Activated T-cell treated with anti-CD3 and anti-CD28 coated beads, Interleukin-2, amount 50 U/mL, for 4 hours (primary cell): Measurements from ENCODE around the gene SFMBT2. TPM values are rescaled to one million over a fixed set of nuclear protein-coding genes. Genes with fewer than 3 reads are reported as not detected.
A peak's percentile ranks its signal among the peaks of the same experiment; 100 is the strongest.

ENCODE experiments used
- ATAC-seq, 2 donors: fragments of 200-7000 bp; cut with Tn5 transposase; one replicate each; pipeline ENCODE4 v1.10.0; 2021
- DNase-seq: peaks from one replicate; pipeline ENCODE4 v3.0.0-alpha.2; 2020
- H3K27me3 Mint-ChIP-seq: one replicate; pipeline ENCODE4 v1.8.0; 2021; ENCODE audit warnings: low read depth, mixed read lengths
- H3K36me3 Mint-ChIP-seq: one replicate; pipeline ENCODE4 v1.8.0; 2022; ENCODE audit warnings: mixed read lengths; ENCODE audit not compliant: insufficient read depth
- H3K4me1 Mint-ChIP-seq: one replicate; pipeline ENCODE4 v1.8.0; 2021; ENCODE audit warnings: low read depth, mixed read lengths
- H3K4me3 Mint-ChIP-seq: one replicate; pipeline ENCODE4 v1.8.0; 2021; ENCODE audit warnings: mild to moderate bottlenecking, moderate library complexity, mixed read lengths
- H3K9me3 Mint-ChIP-seq: one replicate; pipeline ENCODE4 v1.8.0; 2021; ENCODE audit warnings: mixed read lengths
- total RNA-seq, 3 donors: library from RNA; stranded (reverse); gene quantifications; one replicate each; pipeline ENCODE4 v1.2.1, GENCODE V29; 2021

SFMBT2 gene
- total RNA-seq, 3 donors from 2014 or later = 16.4 to 22.0 (median 20.6) TPM

DNA sequence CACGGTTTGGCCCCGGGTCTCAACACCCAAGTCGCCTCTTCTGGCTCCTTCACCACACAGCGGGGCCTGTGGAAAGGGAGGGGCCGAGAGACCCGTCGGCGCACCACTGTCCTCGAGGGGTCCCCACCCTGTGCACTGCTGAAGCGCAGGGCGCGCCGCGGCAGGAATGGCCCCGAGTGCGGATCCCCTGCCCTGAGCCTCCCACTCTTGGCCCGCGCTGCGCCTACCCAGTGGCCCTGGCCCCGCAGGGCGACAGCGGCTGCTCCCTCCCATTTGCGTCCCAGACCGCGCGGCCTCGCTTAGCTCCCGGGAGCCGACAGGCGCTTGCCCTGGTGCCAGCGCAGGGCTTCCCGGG, 2.1 kb upstream of the SFMBT2 start:
- DNase-seq (no peak), ATAC-seq (no peak)
- no peaks in the 10 kb centered on the region for H3K9me3 Mint-ChIP-seq
- H3K36me3 Mint-ChIP-seq = no peaks in the 10 kb centered on the region
- H3K4me1 Mint-ChIP-seq = peaks cover 29% of the 10 kb centered on the region
- H3K27me3 Mint-ChIP-seq = no peaks in the 10 kb centered on the region
- H3K4me3 Mint-ChIP-seq = peak overlapping the region; percentile 97

DNA sequence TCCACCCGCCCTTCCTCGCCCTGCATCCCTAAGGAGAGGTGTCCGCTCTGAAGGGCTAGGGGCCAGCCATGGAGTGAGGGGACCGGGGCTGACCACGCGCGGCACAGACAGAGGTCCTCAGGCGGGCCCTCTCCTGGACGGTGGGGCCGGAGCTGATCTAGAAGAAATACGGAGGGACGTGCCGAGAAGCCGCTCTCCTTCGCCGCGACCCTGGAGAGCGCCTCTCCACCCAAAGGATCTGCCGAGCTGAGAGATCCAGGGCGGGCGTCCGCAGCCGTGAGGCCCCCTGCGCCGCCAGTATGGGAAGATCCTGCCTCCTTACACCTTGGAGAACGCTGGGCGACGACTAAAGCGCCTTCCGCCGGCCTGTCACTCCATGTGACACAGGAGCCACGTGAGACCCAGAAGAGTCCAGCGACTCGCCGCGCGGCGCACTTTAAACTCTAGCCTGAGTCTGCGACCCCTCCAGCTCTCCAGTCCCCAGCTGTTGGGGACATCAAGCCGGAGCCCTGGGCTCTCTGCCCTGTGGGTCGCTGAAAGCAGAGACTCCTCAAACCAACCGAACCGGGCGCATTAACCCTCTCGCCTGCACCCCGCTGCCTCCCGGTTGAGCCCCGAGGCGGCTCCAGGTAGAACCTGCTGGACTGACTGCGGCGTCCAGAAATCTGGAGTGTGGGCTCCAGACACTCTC, 1.5 kb upstream of the SFMBT2 start:
- no peak for ATAC-seq
- Mint-ChIP-seq H3K9me3 (no peaks in the 10 kb centered on the region), H3K27me3 (no peaks in the 10 kb centered on the region), H3K36me3 (no peaks in the 10 kb centered on the region), H3K4me3 (peak overlapping the region; percentile 97), H3K4me1 (peaks cover 29% of the 10 kb centered on the region)
- no peak for DNase-seq

DNA sequence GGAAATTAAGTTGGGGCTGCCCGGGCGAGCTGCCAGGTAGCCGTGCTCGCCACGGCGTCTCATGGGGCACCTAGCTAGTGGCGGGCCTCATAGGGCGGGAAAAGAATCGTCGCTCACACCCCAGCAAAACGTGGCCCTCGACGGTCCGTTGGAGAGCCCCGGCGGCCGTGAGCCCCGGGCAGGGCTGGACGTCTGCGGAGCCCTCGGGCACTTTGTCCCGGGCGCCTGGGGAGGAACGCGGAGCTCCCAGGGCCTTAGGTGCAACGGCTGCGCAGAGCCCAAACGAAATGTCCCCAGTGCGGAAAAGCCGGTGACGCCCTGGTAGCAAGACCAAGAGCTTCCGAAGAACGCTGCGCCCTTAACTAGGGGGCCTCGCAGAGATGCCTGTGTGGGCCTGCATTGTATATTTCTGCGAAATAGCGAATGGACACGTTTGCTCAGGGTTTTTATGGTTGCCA, 866 bp upstream of the SFMBT2 start:
- DNase-seq (peak; percentile 31), ATAC-seq (no peak)
- H3K9me3 Mint-ChIP-seq = no peaks in the 10 kb centered on the region
- H3K4me1 Mint-ChIP-seq = peaks cover 32% of the 10 kb centered on the region
- H3K36me3 Mint-ChIP-seq = no peaks in the 10 kb centered on the region
- H3K4me3 Mint-ChIP-seq = peak overlapping the region; percentile 97
- H3K27me3 Mint-ChIP-seq = no peaks in the 10 kb centered on the region

DNA sequence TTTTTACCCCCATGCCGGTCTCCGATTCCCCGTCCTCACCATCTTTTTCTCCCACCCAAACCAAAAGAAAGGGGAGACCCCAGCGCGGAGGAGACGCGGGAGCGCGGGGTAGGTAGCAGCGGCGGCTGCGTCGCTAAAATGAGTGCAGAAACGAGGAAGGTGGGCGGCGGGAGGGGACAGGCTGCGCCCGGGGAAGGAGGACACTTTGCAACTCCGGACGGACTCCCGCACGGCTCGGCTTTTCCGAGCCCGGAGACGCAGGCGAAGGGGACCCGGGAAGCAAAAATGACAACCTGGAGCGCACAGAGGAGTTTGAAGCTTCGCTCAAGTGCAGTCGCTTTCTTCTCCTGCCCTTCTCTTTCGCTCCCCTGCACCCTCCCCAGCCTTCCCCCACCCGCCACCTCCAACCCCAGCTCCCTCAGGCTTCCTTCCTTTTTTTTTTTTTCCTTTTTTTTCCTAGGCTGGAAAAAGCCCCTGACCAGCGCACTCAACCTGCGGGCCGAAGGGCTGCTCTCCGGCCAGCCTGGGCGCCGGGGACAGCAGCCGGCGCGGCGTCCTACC, 453 bp downstream of the SFMBT2 start:
- H3K27me3 Mint-ChIP-seq = no peaks in the 10 kb centered on the region
- peak; percentile 36 for DNase-seq
- peak overlapping the region; percentile 97 for H3K4me3 Mint-ChIP-seq
- ATAC-seq = peak; percentile 18 to 24
- peaks cover 45% of the 10 kb centered on the region for H3K4me1 Mint-ChIP-seq
- H3K9me3 Mint-ChIP-seq = no peaks in the 10 kb centered on the region
- no peaks in the 10 kb centered on the region for H3K36me3 Mint-ChIP-seq

DNA sequence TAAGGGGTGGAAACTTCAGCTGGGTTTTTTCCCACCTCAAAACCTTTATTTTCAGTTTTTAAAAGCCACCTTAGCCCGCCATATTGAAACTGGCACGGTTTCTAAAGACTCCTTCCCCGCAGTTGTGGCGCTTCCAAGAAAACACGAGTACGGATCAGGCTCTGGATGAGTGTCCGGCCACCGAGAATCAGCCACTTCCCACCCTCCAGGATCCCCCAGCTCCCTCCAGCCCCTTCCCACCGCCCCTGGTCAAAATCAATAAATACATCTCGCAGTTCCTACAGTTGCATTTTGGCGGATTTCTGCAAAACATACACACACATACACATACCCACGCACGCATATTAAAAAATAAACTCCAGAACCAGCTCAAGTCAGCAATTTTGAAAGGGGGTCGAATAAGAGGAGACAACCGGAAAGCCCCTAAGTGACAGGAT, 1.1 kb downstream of the SFMBT2 start:
- H3K36me3 Mint-ChIP-seq = no peaks in the 10 kb centered on the region
- no peak for DNase-seq
- H3K27me3 Mint-ChIP-seq = no peaks in the 10 kb centered on the region
- peak overlapping the region; percentile 97 for H3K4me3 Mint-ChIP-seq
- H3K9me3 Mint-ChIP-seq = no peaks in the 10 kb centered on the region
- H3K4me1 Mint-ChIP-seq = peaks cover 49% of the 10 kb centered on the region
- ATAC-seq = peak; percentile 4 to 7

DNA sequence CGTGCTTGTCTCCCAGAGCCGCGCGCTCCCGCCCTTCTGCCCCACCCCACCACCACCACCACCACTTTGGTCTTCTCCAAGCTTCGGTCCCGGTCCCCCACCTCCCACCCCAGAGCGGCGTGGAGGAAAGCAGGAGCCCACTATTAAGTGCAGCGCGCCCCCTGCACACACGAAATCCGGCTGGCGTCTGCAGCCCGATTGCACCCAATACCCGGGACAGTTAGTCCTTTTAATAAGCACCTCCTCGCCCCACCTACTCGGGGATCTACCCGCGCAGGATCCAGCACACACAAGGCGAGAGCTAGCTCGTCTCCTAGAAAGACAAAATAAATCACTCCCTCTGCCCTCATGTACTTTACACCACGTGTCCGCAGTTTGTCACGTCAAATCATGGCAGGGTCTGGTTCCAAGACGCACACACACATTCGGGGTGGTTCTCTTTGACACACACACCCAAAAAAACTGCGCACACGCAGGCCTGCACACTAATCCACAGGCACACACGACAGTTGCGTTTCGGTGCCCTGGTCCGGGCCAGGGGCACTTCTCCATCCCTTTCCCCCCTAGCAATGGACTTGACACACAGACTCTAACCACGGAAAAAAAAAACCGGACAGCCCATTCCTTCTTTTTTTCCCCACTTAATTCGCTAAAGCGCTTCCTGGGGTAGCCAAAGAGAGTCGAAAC, 1.6 kb downstream of the SFMBT2 start:
- no peaks in the 10 kb centered on the region for H3K27me3 Mint-ChIP-seq
- DNase-seq (peak; percentile 50), ATAC-seq (peak; percentile 55 to 65)

DNA sequence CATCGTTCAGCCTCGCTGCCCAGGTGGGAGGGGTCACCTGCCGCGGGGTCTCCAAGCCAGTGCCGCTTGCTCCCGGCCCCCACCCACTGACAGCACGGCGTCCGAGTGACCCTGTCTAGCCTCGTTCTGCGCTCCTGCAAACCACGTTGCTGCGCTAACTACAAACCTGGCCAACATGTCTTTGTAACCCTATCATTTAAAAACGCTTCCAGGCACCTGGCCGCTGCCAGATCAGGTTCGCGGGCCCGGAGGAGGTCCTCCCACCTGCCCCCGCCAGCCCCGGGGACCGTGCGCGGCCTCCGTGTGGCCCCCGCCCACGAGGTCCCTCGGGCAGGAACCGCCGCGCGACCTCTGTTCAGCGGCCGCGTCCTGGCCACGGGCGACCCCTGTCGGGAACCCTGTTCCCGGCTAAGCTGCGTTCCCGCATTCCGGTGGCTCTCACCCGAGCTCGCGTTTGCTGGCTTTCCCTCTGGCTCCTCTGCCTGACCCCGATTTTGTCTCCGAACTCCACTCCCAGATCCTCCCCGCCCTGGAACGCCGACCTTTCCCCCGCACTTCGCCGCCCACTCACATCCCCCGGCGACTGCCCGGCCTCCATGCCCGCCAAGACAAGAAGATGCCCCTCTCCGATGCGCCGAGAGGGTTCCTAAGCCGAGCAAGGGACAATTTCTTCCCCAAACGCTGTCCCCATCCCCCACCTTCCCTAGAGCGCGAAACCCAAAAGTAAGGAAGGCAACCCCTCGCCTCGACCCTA, 2.4 kb downstream of the SFMBT2 start:
- DNase-seq = peak; percentile 45
- Mint-ChIP-seq H3K36me3 (peaks cover 4% of the 10 kb centered on the region), H3K9me3 (no peaks in the 10 kb centered on the region), H3K4me1 (peaks cover 56% of the 10 kb centered on the region), H3K4me3 (peak overlapping the region; percentile 97), H3K27me3 (no peaks in the 10 kb centered on the region)
- peak; percentile 18 to 24 for ATAC-seq

More for the DNA sequence above, 1.6 kb downstream of the SFMBT2 start:
- H3K36me3 Mint-ChIP-seq = peaks cover 3% of the 10 kb centered on the region
- peak overlapping the region; percentile 97 for H3K4me3 Mint-ChIP-seq
- H3K9me3 Mint-ChIP-seq = no peaks in the 10 kb centered on the region
- peaks cover 54% of the 10 kb centered on the region for H3K4me1 Mint-ChIP-seq

DNA sequence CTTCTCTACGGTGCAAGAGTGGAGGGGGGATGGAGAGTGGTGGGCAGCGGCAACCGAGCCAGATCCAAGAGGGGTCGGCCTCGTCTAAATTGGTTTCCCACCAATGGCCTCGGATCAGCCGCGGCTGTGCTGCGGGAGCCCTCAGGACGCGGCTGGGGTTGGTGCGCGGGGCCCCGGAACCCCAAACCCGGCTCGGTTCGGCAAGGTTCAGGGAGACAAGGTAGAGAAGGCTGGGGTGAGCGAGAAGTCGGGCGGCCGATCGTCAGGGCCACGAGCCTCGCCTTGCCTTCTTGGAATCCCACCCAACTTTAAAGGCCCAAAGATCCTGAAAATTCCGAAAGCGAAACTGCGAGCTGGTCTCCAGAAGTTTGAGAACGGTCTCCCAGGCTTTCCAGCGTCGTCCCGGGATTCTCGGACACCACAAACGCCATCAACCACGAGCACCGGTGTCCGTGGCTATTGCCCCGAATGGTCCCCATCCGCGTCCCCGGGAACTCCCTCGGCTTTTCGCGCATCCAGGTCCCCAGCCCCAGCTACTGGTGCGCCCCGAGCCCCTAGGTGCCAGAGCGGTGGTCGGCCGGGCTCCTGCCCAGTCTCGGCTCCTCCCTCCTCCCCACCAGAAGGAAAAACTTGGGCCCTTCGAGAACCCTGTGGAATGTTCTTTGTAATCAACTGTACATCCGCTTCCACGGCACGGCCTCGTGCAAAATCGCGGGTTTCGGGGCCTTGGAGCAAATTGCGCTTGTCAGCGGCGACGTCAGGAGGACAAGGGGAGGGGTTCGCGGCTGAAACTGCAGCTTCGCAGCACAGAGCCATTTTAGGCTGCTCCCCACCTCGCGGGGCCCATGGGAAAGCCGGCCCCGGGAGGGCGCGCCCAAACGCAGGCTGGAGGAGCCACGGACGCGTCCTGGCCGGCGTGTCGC, 3.2 kb downstream of the SFMBT2 start:
- Mint-ChIP-seq H3K4me3 (peak overlapping the region; percentile 97), H3K9me3 (no peaks in the 10 kb centered on the region), H3K4me1 (peaks cover 60% of the 10 kb centered on the region), H3K36me3 (peaks cover 4% of the 10 kb centered on the region), H3K27me3 (no peaks in the 10 kb centered on the region)
- peak in 1 of 2 donors; percentile 11 for ATAC-seq
- peak; percentile 47 for DNase-seq

DNA sequence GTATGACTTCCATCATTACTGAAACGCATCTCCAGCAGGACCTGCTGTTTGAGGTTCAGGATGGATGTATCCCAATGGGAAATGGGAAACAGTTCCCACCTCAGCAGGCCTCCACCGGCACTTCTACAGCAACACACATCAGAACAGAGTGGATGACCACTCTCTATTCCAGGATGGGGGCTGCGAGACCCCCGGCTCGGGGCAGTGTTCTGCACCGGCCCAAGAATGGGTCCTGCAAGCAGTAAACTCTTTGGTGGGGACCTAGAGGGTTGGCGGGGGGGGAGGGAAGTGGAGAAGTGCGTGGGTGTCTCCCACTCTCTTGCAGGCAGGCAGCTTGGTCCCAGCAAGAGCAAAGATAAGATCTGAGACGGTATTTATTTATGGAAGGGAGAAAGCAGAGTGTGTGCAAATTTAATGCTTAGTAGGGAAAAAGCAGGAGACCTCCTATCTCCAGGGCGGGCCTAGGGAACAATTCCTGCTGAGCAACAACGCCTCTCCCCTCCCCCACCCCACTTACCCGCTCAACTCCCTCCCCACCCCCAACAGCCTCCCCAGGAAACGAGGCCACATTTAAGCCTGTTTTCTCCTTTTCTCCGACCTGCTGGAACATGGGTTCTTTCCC, 4.0 kb downstream of the SFMBT2 start:
- no peaks in the 10 kb centered on the region for H3K27me3 Mint-ChIP-seq
- ATAC-seq (no peak), DNase-seq (no peak)
- peak overlapping the region; percentile 97 for H3K4me3 Mint-ChIP-seq
- peaks cover 7% of the 10 kb centered on the region for H3K36me3 Mint-ChIP-seq
- peaks cover 62% of the 10 kb centered on the region for H3K4me1 Mint-ChIP-seq
- no peaks in the 10 kb centered on the region for H3K9me3 Mint-ChIP-seq

DNA sequence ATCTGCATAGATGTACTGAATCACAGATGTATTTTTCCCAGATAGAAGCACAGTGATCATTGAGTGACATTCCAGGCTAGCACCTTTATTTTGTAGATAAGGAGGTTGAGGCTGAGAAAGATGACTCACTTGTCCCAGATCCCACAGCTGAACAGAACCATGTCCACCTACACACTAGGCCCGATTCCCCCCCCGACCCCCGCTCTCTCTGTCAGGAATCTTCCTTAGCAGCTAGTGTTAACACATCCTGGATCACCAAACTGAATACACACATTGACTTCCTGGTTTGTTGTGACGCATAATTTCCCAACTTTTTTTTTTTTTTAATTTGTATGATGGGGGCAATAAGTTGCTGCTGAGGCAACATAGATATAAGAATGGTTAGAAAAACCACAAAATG, 5.2 kb downstream of the SFMBT2 start:
- Mint-ChIP-seq H3K4me3 (no peak overlapping the region), H3K27me3 (no peaks in the 10 kb centered on the region), H3K36me3 (peaks cover 11% of the 10 kb centered on the region), H3K9me3 (no peaks in the 10 kb centered on the region), H3K4me1 (peaks cover 61% of the 10 kb centered on the region)
- DNase-seq (no peak), ATAC-seq (no peak)

DNA sequence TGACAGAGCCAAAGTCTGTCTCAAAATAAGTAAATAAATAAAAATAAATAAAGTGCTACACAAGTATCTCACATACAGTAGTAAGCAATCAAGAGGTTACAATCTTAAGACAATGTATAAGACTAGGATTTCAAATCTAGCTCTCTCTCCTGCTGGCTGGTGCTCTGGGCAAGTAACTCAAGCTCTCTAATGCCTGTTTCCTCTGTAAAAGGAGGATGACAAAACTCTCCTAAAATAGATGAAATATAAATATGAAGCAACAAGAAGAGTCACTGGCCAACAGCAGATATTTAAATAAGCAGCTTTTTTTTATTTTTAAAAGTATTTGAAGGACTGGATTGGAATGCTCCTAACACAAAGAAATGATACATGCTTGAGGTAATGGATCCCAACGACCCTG, 7.2 kb downstream of the SFMBT2 start:
- no peak for ATAC-seq
- no peak overlapping the region for H3K4me3 Mint-ChIP-seq
- H3K4me1 Mint-ChIP-seq = peaks cover 66% of the 10 kb centered on the region
- H3K27me3 Mint-ChIP-seq = no peaks in the 10 kb centered on the region
- DNase-seq = no peak
- H3K9me3 Mint-ChIP-seq = no peaks in the 10 kb centered on the region
- H3K36me3 Mint-ChIP-seq = peaks cover 19% of the 10 kb centered on the region

DNA sequence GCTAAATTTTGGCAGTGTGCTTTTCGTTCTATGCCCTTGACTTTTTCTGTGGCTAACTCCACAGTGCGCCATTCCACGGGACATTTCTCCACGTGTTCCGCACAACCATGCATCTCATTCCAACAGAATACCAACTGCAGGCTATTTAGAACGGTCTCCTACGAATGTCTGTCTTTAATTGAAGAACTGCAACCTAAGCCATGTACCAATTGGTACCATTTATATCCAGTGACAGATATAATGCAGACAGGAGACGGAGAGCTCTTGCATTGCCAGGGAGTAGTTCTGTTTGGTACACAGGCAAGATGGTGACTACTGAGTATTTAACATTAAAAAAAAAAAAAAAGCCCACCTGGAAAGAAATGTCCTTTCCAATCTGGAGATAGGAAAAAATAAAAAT, 9.1 kb downstream of the SFMBT2 start:
- Mint-ChIP-seq H3K4me3 (no peak overlapping the region), H3K27me3 (no peaks in the 10 kb centered on the region), H3K36me3 (peaks cover 21% of the 10 kb centered on the region), H3K4me1 (peaks cover 68% of the 10 kb centered on the region), H3K9me3 (peaks cover 4% of the 10 kb centered on the region)
- DNase-seq (no peak), ATAC-seq (no peak)

DNA sequence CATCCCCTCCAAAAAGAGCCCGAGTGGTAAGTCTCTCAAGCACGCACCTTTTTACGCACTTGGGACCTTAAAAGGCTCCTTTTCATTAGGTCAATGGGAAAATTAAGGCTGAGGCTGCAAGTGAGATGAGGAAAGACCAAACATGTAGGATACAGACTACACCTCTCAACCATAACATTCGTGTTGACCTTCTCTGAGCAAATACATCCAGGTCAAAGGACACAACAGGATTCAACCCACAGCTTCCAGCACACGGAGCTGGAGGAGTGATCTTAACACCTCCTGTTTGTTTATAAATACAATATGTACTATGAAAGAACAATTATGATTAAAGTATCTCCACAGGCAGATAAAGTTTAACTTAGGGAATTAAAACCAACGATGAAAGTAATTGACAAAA, 9.7 kb downstream of the SFMBT2 start:
- ATAC-seq = no peak
- no peak for DNase-seq
- no peaks in the 10 kb centered on the region for H3K27me3 Mint-ChIP-seq
- H3K4me1 Mint-ChIP-seq = peaks cover 67% of the 10 kb centered on the region
- no peak overlapping the region for H3K4me3 Mint-ChIP-seq
- H3K9me3 Mint-ChIP-seq = peaks cover 4% of the 10 kb centered on the region
- H3K36me3 Mint-ChIP-seq = peaks cover 26% of the 10 kb centered on the region
